Umbilical cord (tissue), 2 donors: ENCODE results near the gene TOX2. TPM values are rescaled to one million over a fixed set of nuclear protein-coding genes. Genes with fewer than 3 reads are reported as not detected.
"Not testable (repeated sequence)": the region's sequence is repeated elsewhere in the genome, so short reads cannot be mapped to it uniquely, and the experiment has no call there.

Experiments used
- DNase-seq: peaks from one replicate; pipeline ENCODE4 v3.0.0-alpha.2; 2015; ENCODE audit warnings: low spot score
- total RNA-seq: library from RNA; depleted of rRNA; stranded (reverse); fragments of >200 nt; gene quantifications from one replicate; pipeline ENCODE4 v1.2.3, GENCODE V29; 2014; ENCODE audit warnings: low replicate concordance; ENCODE audit not compliant: insufficient read depth

The TOX2 gene
- total RNA-seq, 1 donor from 2014 or later = not detected

DNA sequence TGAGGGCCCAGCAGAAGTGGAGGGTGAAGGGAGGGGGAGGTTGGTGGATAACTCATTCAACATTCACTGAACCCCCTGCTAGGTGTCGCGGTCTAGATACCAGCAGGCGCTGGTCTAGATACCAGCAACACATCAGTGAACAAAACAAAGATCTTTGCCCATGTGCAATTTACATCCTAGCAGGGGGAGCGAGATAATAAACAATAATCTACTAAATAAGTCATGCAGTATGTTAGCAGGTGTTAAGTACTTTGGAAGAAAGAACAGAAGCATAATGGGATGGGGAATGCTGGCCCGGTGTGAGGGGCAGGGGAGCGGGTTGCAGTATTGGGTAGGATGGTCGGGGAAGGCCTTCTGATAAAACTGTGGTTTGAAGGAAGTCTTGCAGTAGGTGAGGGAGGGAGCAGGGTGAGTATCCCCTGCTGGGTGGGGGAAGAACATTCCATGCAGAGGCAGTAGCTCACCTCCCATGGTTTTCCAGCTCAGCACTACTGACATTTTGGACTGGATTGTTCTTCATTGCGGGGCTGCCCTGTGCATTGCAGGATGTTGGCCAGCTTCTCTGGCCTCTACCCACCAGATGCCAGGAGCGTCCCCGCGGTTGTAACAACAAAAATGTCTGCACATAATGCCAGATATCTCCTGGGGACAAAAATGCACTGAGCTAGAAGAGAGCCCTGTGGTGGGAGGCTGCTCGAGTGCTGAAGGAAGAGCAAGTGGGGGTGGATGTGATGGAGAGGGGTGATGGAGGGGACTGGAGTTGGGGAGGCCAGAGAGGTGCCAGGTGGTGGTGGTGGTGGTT is 117.3 kb downstream of the TOX2 start:
- DNase-seq = no peak

GRCh38 chr20:44032583-44033331 is 118.1 kb downstream of the TOX2 start:
- no peak for DNase-seq

DNA sequence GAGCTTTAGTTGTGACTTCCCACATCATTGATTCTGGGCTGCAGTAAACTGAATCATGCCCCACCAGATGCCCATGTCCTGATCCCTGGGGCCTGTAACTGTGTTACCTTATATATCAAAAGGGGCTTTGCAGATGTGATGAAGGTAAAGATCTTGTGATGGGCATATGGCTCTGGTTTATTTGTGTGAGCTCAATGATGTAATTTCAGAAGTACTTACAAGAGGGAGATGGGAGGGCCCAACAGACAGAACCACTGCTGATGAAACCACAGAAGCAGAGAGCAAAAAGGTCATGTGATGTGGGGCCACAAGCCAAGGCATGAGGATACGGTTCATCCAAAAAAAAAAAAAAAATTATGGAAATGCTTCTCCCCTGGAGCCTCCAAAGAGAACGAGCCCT is 118.7 kb downstream of the TOX2 start:
- DNase-seq = no peak

- no peak for DNase-seq
Observed at GRCh38 chr20:44033873-44034272, 119.2 kb downstream of the TOX2 start.

DNA sequence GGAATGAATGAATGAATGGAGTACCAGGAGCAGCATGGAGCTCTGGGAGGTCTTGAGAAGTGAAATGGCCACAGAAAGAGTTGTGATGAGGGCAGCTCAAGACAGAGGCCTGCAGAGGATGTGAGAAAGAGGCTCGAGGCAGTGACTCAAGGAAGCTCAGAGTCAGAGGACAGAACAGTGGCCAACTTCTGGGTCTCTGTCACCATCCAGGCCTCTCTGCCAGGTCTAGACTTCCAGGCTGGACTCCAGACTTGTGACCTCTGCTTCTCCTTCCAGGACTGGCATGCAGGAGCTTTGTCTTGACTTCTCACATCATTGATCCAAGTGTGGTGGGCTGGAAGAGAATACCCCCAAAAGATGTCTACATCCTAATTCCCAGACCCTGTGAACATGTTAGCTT is 119.8 kb downstream of the TOX2 start:
- DNase-seq = no peak

DNA sequence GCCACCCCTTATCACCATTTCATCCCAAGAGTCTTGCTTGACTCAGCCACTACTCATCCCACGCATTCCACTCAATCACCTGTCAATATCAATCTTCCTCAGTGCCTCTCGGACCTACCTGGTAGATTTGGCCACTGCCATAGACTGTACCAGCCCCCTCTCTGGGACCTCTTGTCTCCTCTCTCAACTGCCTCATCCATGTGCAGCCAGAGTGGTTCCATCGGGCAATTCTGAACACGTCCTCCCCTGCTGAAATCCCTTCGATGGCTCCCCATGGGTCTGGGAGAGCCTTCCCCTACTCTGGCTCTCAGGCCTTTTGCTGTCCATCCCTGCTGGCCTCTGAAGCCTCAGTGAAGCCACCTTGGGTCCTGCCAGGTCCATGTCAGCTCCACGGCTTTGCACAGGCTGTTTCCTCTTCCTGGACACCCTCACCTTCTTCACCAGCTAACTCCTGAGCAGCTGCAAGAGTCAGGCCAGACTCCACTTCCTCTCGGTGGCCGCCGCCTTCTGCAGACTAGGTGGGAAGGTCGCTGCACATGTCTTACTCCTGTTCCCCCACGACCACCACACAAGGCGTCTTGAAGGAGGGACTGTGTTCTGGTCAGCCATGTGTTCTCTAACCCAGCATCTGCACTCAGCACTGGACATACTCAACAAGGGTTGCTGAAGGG is 120.4 kb downstream of the TOX2 start:
- DNase-seq = no peak

- no peak for DNase-seq
Observed at GRCh38 chr20:44035924-44036323, 121.3 kb downstream of the TOX2 start.

GRCh38 chr20:44036441-44036840 is 121.8 kb downstream of the TOX2 start:
- no peak for DNase-seq

DNA sequence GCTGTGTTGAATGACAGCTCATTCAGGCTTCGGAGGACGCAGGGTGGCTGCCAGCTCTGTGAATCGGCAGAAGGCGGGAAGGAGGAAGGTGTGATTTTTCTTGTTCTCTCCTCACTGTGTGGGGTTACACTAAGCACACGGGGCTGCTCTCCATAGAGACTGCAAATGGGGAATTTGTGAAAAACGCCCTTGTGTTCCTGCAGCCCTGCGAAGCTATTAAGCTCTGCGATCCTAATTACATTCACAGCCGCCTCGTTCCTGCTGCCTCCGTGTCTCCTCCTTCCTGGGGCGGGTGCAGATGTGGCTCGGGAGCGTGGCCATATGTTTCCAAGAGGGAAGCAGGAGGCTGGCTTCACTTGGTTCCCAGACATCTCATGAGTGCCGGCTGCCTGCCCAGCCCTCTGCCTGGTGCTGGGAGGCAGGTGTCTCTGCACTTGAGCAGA is 124.0 kb downstream of the TOX2 start:
- peak; percentile 32 for DNase-seq

DNA sequence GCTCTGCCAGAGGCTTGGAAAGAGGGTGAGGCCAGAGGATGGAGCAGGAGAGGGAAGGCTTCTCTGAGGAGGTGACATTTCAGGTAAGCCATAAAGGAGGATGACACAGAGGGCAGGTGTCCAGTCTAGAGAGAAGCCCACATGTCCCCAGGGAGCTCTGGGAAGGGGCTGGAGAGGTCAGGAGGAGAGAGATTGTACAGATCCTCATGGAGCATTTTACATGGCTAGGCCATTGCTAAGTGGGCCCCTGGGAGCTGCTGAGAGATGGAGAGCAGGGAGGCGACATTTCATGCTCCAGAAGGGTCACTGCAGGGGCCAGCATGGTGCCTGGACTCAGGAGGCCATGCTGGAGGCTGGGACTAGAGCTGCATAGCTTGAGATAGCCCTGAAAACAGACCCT is 124.5 kb downstream of the TOX2 start:
- no peak for DNase-seq

- DNase-seq = no peak
Observed at GRCh38 chr20:44039741-44040140, 125.1 kb downstream of the TOX2 start.

DNA sequence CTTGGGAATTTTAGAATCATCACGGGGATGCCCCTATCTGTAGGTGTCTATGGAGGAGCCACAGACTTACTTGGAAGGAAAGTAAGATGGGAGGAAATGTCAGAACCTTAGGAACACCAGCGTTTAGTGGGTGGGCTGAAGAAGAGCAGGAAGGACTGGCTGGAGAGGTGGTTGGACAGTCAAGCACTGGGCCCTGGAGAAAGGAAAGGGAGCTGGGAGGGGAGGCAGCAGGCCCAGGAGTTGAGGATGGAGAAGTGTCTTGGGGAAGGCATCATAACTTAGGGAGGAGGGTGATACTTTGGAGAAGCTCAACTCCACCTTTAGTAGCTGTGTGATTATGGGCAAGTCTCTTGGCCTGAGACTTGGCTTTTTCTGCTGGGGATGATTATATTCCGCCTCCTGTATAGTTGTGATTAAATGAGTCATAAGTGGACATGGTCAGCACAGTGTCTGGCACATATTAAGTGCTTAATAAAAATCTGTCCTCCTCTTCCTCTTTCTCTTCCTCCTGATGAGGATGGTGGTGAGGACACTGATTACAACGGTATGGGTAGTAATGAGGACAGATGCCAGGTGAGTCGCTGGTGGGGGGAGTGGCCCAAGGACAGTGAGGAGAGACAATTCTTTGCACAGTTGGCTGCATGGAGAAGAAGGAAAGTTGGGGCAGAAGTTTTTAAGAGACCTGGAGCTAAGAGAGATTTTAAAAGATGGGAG is 125.7 kb downstream of the TOX2 start:
- no peak for DNase-seq

DNA sequence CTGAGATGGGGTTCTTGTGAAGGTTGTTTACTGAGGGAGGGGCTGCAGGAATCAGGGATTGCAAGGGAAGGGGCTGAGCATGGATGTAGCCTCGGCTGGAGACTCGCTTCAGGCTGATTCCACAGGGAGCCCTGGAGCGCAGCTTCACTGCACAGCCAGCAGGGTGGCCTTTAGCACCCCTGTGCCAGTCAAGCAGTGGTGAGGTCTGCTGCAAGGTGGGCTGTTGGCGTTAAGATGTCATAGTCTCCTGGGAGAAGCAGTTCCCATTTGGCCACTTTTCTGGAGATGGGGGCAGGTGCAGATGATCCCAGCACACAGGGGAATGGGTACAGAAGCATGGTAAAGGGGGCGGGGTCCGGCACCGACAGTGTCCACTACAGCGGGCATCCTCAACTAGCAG is 126.3 kb downstream of the TOX2 start:
- no peak for DNase-seq

DNA sequence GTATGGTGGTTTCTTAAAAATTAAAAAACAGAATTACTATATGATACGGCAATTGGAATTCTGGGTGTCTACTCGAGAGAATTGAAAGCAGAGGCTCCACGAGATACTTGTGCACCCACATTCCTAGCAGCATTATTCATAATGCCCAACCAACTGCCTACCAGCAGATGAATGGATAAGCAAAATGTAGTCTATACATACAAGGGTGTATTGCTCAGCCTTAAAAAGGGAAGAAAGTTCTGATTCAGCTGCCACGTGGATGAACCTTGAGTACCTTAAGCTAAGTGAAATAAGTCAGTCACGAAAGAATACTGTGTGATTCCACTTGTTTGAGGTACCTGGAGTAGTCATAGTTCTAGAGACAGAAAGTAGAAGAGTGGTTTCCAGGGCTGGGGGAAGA is 130.1 kb downstream of the TOX2 start:
- DNase-seq = not testable (repeated sequence)

DNA sequence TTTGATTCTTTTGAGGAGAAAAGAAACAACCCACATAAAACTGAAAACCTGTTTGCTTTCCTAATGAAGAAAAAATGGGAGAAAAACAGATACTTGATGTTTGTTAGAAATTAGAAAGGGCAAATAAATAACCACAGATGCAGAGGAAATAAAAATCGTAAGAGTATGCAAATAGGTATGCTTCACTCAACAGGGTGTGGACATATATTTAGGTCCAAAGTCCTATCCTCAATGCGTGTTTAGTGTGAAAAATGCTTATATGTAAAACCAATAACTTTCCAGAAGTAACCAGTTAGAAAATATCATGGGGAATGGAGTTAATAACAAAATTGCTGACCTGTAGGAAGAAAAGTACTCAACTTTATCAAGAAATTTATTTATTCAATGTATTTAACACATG is 135.7 kb downstream of the TOX2 start:
- no peak for DNase-seq

DNA sequence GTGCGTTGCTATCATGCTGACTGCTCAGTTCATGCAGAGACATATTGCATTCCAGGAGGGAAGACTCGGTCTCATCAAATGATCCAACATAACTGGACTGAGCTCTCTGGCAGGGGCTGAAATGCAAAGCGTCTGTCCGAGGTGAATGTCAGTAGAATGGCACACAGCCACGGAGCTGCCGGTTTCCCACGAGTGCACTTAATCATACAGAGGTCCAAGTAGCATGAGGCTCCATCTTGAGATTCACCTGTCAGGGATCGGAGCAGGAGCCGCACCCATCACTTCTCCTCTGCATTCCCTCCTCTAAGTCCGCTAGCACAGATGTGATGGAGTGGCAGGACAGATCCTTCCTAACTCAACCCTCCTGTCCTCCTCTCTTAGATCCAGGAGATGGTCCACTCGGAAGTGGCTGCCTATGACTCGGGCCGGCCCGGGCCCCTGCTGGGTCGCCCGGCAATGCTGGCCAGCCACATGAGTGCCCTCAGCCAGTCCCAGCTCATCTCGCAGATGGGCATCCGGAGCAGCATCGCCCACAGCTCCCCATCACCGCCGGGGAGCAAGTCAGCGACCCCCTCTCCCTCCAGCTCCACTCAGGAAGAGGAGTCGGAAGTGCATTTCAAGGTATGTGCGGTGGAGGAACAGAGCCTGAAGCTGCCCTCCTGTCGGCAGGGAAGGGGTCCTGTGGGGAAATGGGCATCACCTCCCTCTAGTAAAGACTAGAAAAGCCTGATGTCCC is 136.4 kb downstream of the TOX2 start:
- DNase-seq = no peak

DNA sequence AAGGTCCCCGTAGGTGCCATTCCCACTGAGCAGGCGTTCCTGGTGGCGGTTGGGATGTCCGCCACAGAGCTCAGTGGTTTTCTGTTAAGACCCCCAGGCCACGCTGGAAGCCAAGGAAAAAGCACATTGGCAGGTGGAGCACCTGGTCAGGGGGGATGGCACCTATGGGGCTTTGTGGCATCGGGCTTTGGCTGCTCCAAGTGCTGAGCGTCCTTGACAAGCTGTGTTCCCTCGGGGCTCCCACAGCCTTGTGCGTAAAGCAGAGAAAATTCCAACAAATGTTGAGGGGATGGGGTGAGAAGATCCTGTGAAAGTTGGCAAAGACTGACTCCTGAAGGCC is 137.0 kb downstream of the TOX2 start:
- no peak for DNase-seq

DNA sequence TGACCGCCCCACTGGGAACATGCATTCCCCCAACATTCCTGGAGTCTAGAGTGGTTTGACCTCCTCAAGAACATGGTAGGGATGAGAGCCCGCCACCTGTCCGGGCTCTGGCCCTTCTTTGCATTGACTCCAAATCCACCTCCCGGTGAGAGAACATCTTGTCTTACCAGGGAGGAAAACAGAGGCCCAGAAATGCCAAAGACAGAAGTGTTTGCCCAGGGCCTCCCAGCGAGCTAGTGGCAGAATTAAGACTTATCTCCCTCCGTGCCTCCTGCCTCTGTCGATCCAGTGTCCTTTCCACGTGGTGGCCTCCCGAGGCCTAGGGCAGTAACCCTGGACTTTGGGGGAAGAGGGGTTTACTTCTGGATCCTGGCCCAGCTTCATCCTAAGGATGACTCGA is 137.5 kb downstream of the TOX2 start:
- no peak for DNase-seq

DNA sequence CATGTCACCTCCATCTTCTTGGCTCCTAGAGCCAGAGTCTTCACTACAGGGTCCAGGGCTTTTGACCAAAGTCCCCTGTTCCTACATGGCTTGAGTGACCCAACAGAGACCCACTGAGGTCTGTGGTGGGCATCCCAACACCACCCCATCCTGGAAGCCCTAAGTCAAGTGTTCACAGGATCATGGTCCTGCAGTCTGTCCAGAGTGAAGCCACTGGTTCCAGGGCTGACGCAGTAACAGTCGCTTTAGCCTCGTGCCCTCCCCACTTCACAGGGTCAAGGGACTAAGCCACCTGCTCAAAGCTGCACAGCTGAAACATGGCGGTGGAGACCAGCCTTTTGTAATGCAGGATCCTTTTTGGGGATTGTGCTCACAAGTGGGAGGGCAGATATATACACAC is 138.4 kb downstream of the TOX2 start:
- no peak for DNase-seq

DNA sequence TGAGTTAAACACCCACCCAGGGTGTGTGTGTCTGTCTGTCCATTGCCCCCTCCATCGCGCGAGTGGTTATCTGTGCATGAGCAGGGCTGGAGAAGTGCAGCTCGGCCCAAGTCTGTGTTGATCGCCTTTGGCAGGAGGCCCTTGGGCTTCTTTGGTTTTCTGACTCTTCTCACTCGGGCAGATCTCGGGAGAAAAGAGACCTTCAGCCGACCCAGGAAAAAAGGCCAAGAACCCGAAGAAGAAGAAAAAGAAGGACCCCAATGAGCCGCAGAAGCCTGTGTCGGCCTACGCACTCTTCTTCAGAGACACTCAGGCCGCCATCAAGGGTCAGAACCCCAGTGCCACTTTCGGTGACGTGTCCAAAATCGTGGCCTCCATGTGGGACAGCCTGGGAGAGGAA is 139.5 kb downstream of the TOX2 start:
- DNase-seq = no peak

DNA sequence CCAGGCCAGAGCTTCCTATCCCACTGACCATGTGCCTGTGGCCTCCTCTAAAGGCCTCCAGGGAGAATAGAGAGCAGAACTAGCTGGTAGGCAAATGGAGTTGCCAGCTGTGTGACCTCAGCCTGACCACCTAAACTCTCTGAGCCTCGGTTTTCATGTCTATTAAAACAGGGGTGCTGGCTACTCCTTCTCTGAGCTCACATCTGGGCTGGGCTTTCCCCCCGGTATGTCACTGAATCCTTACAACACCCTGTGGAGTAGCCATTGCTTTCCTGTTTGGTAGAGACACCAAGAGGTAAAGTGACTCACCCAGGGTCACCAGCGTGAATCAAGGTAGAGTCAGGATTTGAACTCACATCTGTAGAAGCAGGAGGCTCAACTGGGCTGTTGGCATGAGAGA is 140.2 kb downstream of the TOX2 start:
- DNase-seq = no peak
